Neuronal stem cell (in vitro differentiated cells): ENCODE measurements around the gene LRRC28.
A peak's percentile ranks its signal among the peaks of the same experiment; 100 is the strongest.

Source experiments
- DNase-seq: peaks from one replicate; pipeline ENCODE4 v3.0.0-alpha.2; 2013; ENCODE audit warnings: low spot score
- H2AFZ ChIP-seq: one replicate; pipeline ENCODE4 v1.6.1; 2013; ENCODE audit warnings: mild to moderate bottlenecking, low read length, inconsistent platforms
- H2AK5ac ChIP-seq: 2 replicates; pipeline ENCODE4 v1.6.1; 2013; ENCODE audit warnings: low read depth, mild to moderate bottlenecking, inconsistent platforms, low read length, moderate library complexity, mixed read lengths
- H2BK120ac ChIP-seq: 2 replicates; pipeline ENCODE4 v1.6.1; 2013; ENCODE audit warnings: low read depth, mild to moderate bottlenecking, inconsistent platforms, low read length, moderate library complexity, mixed read lengths
- H2BK12ac ChIP-seq: one replicate; pipeline ENCODE4 v1.6.1; 2013; ENCODE audit warnings: low read length, inconsistent platforms
- H2BK15ac ChIP-seq: 2 replicates; pipeline ENCODE4 v1.6.1; 2013; ENCODE audit warnings: mild to moderate bottlenecking, low read length, inconsistent platforms, mixed read lengths
- H2BK5ac ChIP-seq: one replicate; pipeline ENCODE4 v1.6.1; 2013; ENCODE audit warnings: inconsistent platforms, mild to moderate bottlenecking, low read length, moderate library complexity
- H3K14ac ChIP-seq: one replicate; pipeline ENCODE4 v1.6.1; 2013; ENCODE audit warnings: low read length, inconsistent platforms
- H3K18ac ChIP-seq: 2 replicates; pipeline ENCODE4 v1.6.1; 2013; ENCODE audit warnings: low read length, inconsistent platforms
- H3K23ac ChIP-seq: 2 replicates; pipeline ENCODE4 v1.6.1; 2013; ENCODE audit warnings: low read depth, mild to moderate bottlenecking, mixed read lengths, low read length, inconsistent platforms; ENCODE audit not compliant: poor library complexity
- H3K27ac ChIP-seq: replicated peaks from 3 replicates; pipeline ENCODE4 v1.5.1; 2013; ENCODE audit warnings: low read length, inconsistent platforms
- H3K27me3 ChIP-seq, 3 experiments: 2 replicates each; pipeline ENCODE4 v1.6.1; 2013; ENCODE audit warnings: low read length in 3 of 3, mild to moderate bottlenecking in 2 of 3, inconsistent platforms in 1 of 3, low read depth in 1 of 3, mixed read lengths in 1 of 3, moderate library complexity in 1 of 3; ENCODE audit not compliant: control insufficient read depth in 3 of 3, insufficient read depth in 3 of 3
- H3K36me3 ChIP-seq, 2 donors: replicated peaks in 1 of 2; 2 replicates each; pipeline ENCODE4 v1.6.1; 2013; ENCODE audit warnings: low read length in 2 of 2; ENCODE audit not compliant: control insufficient read depth in 2 of 2, insufficient read depth in 2 of 2
- H3K4ac ChIP-seq: 2 replicates; pipeline ENCODE4 v1.6.1; 2013; ENCODE audit warnings: inconsistent platforms, mild to moderate bottlenecking, low read length, moderate library complexity
- H3K4me1 ChIP-seq, 2 donors: 1 replicate in 1 of 2; 2 replicates in 1 of 2; pipeline ENCODE4 v1.6.1; 2013; ENCODE audit warnings: low read length in 2 of 2, low read depth in 1 of 2; ENCODE audit not compliant: control insufficient read depth in 2 of 2, insufficient read depth in 1 of 2
- H3K4me2 ChIP-seq: one replicate; pipeline ENCODE4 v1.6.1; 2013; ENCODE audit warnings: mild to moderate bottlenecking, low read length, inconsistent platforms; ENCODE audit not compliant: insufficient read depth, poor library complexity, severe bottlenecking
- H3K4me3 ChIP-seq, 2 donors: 2 replicates each; pipeline ENCODE4 v1.5.1; 2013; ENCODE audit warnings: low read length in 2 of 2, mild to moderate bottlenecking in 2 of 2, inconsistent platforms in 1 of 2, moderate library complexity in 1 of 2
- H3K79me1 ChIP-seq: one replicate; pipeline ENCODE4 v1.6.1; 2013; ENCODE audit warnings: low read depth, mild to moderate bottlenecking, inconsistent platforms, low read length, moderate library complexity
- H3K9ac ChIP-seq: one replicate; pipeline ENCODE4 v1.6.1; 2013; ENCODE audit warnings: mild to moderate bottlenecking, low read depth, low read length, inconsistent platforms; ENCODE audit not compliant: poor library complexity
- H3K9me3 ChIP-seq, 2 donors: replicated peaks in 1 of 2; 2 replicates each; pipeline versions ENCODE3 to v1.6.1; 2013; ENCODE audit warnings: low read length in 2 of 2, mild to moderate bottlenecking in 2 of 2, inconsistent platforms in 1 of 2, low read depth in 1 of 2, mixed read lengths in 1 of 2, moderate library complexity in 1 of 2; ENCODE audit not compliant: control insufficient read depth in 2 of 2, insufficient read depth in 1 of 2
- H4K8ac ChIP-seq: one replicate; pipeline ENCODE4 v1.6.1; 2013; ENCODE audit warnings: low read depth, mild to moderate bottlenecking, inconsistent platforms, low read length, moderate library complexity
- H4K91ac ChIP-seq: one replicate; pipeline ENCODE4 v1.6.1; 2013; ENCODE audit warnings: low read length, low read depth, mild to moderate bottlenecking, inconsistent platforms; ENCODE audit not compliant: poor library complexity
- WGBS, 2 donors: extraction: QIAGEN DNeasy Blood & Tissue Kit; methylation state at CpG; one replicate each; pipeline ENCODE4 v1.1.7; 2013; ENCODE audit warnings: missing lambda C conversion rate in 2 of 2, mixed read lengths in 1 of 2; ENCODE audit not compliant: insufficient read length in 2 of 2, insufficient replicate concordance in 1 of 2; ENCODE audit errors: extremely low coverage in 2 of 2; 5-methylcytosine and 5-hydroxymethylcytosine counted together

Gene LRRC28

GRCh38 chr15:99249270-99249841 is 1.9 kb upstream of the LRRC28 start, which contains the start of gene TTC23:
TTC23 (minus strand) TSS chr15:99249581; CDS start chr15:99228712, 20,869 bp downstream.
- no peak within 1 kb of the TSS for H3K9ac ChIP-seq
- WGBS, 2 donors, result no CpG with 5 or more reads among the region's 14 CpGs
- no peak within 1 kb of the TSS for H2BK12ac ChIP-seq
- H2AK5ac ChIP-seq, result no peak within 1 kb of the TSS
- no peaks in the 10 kb centered on the region for H3K79me1 ChIP-seq
- H3K14ac ChIP-seq, result no peak within 1 kb of the TSS
- DNase-seq, result peak; percentile 33
- H3K18ac ChIP-seq, result no peak within 1 kb of the TSS
- no peak within 1 kb of the TSS for H3K23ac ChIP-seq
- H2BK15ac ChIP-seq, result no peak within 1 kb of the TSS
- H3K4me1 ChIP-seq, result peaks cover 2 to 8% of the 10 kb centered on the region in 2 donors
- peaks cover 0 to 3% (median 0%) of the 10 kb centered on the region in 3 experiments for H3K27me3 ChIP-seq
- H3K27ac ChIP-seq, result peak within 1 kb of the TSS; percentile 18
- peak within 1 kb of the TSS; percentile 88 for H2AFZ ChIP-seq
- H3K36me3 ChIP-seq, result peaks cover 0 to 8% of the 10 kb centered on the region in 2 donors
- peak within 1 kb of the TSS; percentile 54 for H3K4me2 ChIP-seq
- H3K9me3 ChIP-seq, result no peaks in the 10 kb centered on the region
- no peak within 1 kb of the TSS for H4K8ac ChIP-seq
- no peak within 1 kb of the TSS for H4K91ac ChIP-seq
- H3K4me3 ChIP-seq, result peak within 1 kb of the TSS; percentile 69 to 90
- H2BK120ac ChIP-seq, result no peak within 1 kb of the TSS
- no peak within 1 kb of the TSS for H3K4ac ChIP-seq
- no peak within 1 kb of the TSS for H2BK5ac ChIP-seq

GRCh38 chr15:99250001-99250400 is 1.3 kb upstream of the LRRC28 start:
- Histone ChIP-seq H3K4me2 (no peak overlapping the region), H4K91ac (no peak overlapping the region), H3K4me1 (peaks cover 2 to 8% of the 10 kb centered on the region in 2 donors), H2BK15ac (no peak overlapping the region), H3K79me1 (no peaks in the 10 kb centered on the region), H3K9me3 (no peaks in the 10 kb centered on the region), H3K27me3 (peaks cover 0 to 3% (median 0%) of the 10 kb centered on the region in 3 experiments), H2AFZ (no peak overlapping the region), H2AK5ac (no peak overlapping the region), H3K23ac (no peak overlapping the region), H2BK5ac (no peak overlapping the region), H3K27ac (no peak overlapping the region), H3K4me3 (peak overlapping the region in 1 of 2 donors; percentile 69), H3K14ac (no peak overlapping the region), H2BK120ac (no peak overlapping the region), H4K8ac (no peak overlapping the region), H3K4ac (no peak overlapping the region), H3K36me3 (peaks cover 0 to 2% of the 10 kb centered on the region in 2 donors), H3K18ac (no peak overlapping the region), H3K9ac (no peak overlapping the region), H2BK12ac (no peak overlapping the region)
- DNase-seq, result no peak
- WGBS, 2 donors, result no CpG with 5 or more reads among the region's 4 CpGs

- no peaks in the 10 kb centered on the region for H3K79me1 ChIP-seq
- peak; percentile 12 for DNase-seq
- H2BK5ac ChIP-seq, result no peak overlapping the region
- H3K18ac ChIP-seq, result no peak overlapping the region
- H3K14ac ChIP-seq, result no peak overlapping the region
- H2BK15ac ChIP-seq, result no peak overlapping the region
- peak overlapping the region; percentile 56 for H3K4me2 ChIP-seq
- H3K27ac ChIP-seq, result peak overlapping the region; percentile 86
- H3K4me1 ChIP-seq, result peaks cover 2 to 8% of the 10 kb centered on the region in 2 donors
- H2AFZ ChIP-seq, result peak overlapping the region; percentile 82
- H3K4ac ChIP-seq, result no peak overlapping the region
- H2BK120ac ChIP-seq, result no peak overlapping the region
- peaks cover 0 to 3% (median 0%) of the 10 kb centered on the region in 3 experiments for H3K27me3 ChIP-seq
- no peak overlapping the region for H2AK5ac ChIP-seq
- no peaks in the 10 kb centered on the region for H3K36me3 ChIP-seq
- no peaks in the 10 kb centered on the region for H3K9me3 ChIP-seq
- no peak overlapping the region for H4K8ac ChIP-seq
- WGBS, 2 donors, result no CpG with 5 or more reads among the region's 7 CpGs
- H3K9ac ChIP-seq, result peak overlapping the region; percentile 78
- no peak overlapping the region for H4K91ac ChIP-seq
- no peak overlapping the region for H2BK12ac ChIP-seq
- peak overlapping the region; percentile 69 to 80 for H3K4me3 ChIP-seq
- H3K23ac ChIP-seq, result no peak overlapping the region
These were observed 806 bp upstream of the LRRC28 start for GRCh38 chr15:99250494-99250856.

DNA sequence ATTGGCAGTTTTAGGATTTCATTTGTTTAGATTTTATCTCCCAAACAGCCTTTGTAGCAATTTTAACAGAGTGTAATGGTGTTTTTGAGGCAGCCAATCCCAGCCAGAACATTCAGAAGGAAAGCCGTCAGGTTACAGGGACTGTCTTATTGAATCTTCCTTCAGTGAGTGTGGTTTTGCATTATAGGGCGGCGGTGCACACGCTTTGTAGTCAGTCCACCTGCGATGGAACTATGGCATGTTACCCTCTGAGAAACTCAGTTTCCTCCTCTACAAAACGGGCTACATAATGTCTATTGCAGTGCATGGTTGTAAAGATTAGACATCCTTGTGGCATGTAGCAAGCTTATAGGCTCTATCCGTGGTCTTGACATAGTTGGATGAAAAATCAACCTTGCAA is 1.0 kb downstream of the LRRC28 start:
- H3K4me3 ChIP-seq, result peak overlapping the region in 1 of 2 donors; percentile 69
- peak overlapping the region; percentile 97 for H2AFZ ChIP-seq
- H3K14ac ChIP-seq, result no peak overlapping the region
- H3K9me3 ChIP-seq, result no peaks in the 10 kb centered on the region
- H3K18ac ChIP-seq, result no peak overlapping the region
- peaks cover 0 to 3% (median 0%) of the 10 kb centered on the region in 3 experiments for H3K27me3 ChIP-seq
- no peak overlapping the region for H3K27ac ChIP-seq
- H3K36me3 ChIP-seq, result peaks cover 0 to 5% of the 10 kb centered on the region in 2 donors
- H2BK5ac ChIP-seq, result no peak overlapping the region
- no peak overlapping the region for H4K91ac ChIP-seq
- H3K4ac ChIP-seq, result no peak overlapping the region
- H3K79me1 ChIP-seq, result no peaks in the 10 kb centered on the region
- no peak overlapping the region for H2BK120ac ChIP-seq
- no peak for DNase-seq
- H2AK5ac ChIP-seq, result no peak overlapping the region
- H2BK15ac ChIP-seq, result no peak overlapping the region
- H3K4me2 ChIP-seq, result no peak overlapping the region
- no peak overlapping the region for H3K23ac ChIP-seq
- H4K8ac ChIP-seq, result no peak overlapping the region
- no peak overlapping the region for H3K9ac ChIP-seq
- no peak overlapping the region for H2BK12ac ChIP-seq
- H3K4me1 ChIP-seq, result peaks cover 2 to 8% of the 10 kb centered on the region in 2 donors
- no CpG with 5 or more reads among the region's 7 CpGs for WGBS, 2 donors
